SKM-1 (cell line): ENCODE results near the gene GRIN1.

ENCODE experiments used
- DNase-seq: peaks from one replicate; lab custom pipeline; 2025; ENCODE audit not compliant: unreplicated experiment; lab: John Stamatoyannopoulos, UW

Gene GRIN1

GRCh38 chr9:137191691-137192447, 52.9 kb downstream of the GRIN1 start:
- no peak for DNase-seq

DNA sequence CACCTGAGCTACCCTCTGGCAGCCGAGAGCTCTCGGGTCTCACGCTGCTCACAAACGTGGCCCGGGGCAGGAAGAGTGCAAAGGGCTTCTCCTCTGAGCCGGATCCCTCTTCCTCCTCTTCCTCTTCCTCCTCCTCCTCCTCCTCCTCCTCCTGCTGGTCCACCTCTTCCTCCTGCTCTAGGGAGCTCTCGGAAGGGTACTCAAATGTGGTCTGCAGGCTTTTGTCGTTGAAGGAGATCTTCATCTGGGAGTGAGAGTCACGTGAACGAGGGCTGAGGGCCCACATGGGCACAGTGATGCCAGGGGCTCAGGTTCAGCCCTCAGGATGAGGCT, 53.5 kb downstream of the GRIN1 start:
- no peak for DNase-seq

DNA sequence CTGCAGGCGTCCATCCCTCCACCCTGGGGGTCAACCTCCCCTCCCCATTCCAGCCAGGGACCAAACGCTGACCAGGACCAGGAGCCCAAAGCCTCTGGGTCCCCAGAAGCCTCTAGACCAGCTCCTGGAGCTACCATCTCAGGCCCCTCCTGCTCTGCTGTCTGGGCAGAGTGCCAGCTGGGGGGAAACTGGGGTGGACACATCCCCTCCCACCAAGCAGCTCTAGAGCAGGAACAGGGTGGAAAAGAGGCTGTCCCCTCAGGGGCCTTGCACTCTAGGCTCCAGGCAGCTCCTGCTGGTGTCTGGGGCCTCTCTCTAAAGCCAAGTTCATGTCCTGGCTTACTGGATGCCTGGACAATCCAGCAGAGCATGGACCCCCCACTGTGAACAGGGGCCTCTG, 53.9 kb downstream of the GRIN1 start:
- DNase-seq, result no peak

- no peak for DNase-seq
These were observed 54.8 kb downstream of the GRIN1 start for GRCh38 chr9:137193771-137194170.

GRCh38 chr9:137194388-137194787, 55.4 kb downstream of the GRIN1 start:
- no peak for DNase-seq

DNA sequence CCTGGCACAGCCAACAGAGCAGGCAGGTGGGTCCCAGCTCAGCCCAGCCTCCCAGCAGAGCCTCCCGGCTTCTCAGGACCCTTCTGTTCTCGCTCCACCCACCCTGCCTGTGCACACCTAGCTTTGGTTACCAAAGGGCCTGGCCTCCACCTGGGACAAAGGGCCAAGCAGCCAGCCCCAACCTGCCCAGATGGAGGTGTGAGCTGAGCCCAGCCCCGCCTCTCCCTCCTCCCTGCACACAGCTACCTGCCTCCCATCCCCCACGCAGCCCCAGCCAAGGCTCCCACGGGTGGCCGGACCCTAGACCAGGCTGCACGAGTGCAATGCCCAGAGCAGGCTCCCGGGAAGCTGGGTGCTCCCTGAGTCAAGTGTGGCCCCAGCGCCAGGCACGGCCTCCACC, 56.0 kb downstream of the GRIN1 start:
- no peak for DNase-seq

DNA sequence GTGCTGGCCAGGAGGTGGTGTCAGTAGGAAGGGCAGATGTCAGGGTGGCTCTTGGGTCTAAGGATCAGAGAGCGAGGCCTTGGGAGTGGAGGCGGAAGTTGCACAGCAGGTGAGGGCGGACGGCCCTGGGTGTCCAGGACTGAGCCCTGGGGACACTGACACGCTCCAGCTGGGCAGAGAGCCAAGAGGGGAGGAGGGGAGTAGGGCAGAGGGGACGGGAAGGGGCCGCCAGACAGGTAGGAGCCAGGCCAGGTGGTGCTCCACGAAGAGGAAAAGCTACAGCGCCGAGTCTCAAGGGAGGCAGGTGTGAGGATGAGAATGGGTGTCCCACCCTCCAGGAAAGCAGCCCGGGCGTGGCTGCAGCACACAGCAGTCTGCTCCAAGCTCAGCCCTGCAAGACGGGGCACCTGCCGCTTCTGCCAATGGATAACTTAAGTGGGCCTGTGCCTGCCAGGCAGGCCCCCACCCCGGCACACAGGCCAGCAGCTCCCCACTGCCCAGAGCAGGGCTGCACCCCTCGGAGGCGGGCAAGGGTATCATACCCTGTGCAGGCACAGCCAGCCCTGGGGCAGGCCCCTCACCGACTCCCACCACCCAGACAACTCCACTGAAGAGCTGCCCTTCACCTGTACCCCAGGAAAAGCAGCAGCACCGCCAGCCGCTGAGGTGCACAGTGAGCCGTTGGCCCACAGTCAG, 56.7 kb downstream of the GRIN1 start:
- DNase-seq, result no peak

DNA sequence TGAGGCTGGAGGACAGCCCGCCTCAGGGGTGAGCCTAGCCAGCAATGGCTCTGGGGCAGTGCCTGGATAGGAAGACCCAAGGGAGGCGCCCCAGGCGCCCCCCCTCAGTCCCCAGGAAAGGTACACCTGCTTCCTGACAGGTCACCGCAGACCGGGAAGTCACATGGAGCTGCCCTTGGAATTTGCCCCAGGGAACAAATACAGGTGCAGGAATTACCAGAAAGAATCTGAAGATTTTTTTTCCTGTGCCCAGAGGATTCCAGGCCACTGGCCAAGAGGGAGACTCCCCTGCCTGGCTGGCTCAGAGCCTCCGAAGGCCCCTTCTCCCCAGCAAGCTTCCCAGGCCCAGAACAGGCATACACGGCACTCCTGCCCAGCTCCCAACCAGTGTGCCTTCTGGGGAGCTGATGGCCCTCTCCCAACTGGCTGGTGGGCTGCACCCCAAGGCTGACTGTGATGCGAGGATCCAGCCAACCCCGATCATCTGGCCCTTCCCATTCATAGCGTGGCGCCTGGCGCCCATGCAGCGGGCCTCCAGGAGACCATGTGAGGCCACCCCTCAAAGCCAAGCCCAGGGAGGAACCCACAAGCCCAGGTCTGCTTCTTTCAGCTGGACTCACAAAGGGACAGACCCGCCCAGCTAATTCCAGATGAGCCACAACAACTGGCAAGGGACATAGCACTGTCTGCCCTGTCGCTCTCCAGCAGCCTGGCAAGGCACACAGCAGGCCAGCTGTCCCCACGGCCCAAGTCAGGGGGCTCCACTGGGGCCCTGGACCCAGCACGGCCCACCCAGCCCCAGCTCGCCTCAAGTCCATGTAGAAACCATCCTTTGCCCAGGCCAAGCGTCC, 59.3 kb downstream of the GRIN1 start:
- DNase-seq, result no peak

- no peak for DNase-seq
These were observed 59.9 kb downstream of the GRIN1 start for GRCh38 chr9:137198902-137199283.

DNA sequence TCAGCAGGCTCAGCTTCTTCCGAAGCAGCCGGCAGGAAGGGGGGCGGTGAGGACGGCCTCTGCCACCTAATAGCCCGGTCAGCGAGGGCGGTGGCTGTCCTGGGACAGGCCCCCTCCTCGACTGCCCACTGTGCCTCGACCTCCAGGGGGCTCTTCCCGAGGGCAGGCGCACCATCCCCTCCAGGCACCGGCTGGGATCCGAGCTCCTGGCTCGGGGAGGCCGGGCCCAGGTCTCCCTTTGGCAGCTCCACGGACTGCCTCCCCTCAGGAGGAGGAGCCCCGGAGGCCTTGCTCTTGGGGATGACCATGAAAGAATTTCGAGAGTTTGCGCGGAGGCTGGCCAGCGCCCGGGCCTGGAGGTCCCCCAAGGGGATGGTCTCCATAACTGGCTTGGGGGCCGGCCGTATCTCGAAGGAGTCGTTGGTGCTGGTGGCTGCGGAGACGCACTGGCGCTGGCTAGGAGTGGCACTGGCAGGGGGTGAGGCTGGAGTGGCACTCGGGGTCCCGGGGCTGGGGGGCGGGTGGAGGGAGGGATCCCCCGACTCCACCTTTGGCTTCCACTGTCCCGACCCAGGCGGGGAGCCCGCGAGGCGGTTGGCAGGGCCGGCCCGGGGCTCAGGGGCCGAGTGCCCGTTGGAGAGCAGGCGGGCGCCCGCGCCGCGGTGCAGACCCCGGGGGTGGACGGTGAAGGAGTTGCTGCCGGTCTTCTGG, 60.6 kb downstream of the GRIN1 start:
- no peak for DNase-seq

- peak; percentile 99 for DNase-seq
These were observed 61.6 kb downstream of the GRIN1 start, which contains the start of gene TPRN for GRCh38 chr9:137200311-137201204. Gene TPRN (minus strand): TSS chr9:137200741. CDS start chr9:137200711, 30 bp downstream.

GRCh38 chr9:137201205-137201868, 62.4 kb downstream of the GRIN1 start:
- no peak for DNase-seq

- no peak for DNase-seq
These were observed 64.0 kb downstream of the GRIN1 start for GRCh38 chr9:137202966-137203365.

- DNase-seq, result no peak
These were observed 65.8 kb downstream of the GRIN1 start for GRCh38 chr9:137204731-137205125.

DNA sequence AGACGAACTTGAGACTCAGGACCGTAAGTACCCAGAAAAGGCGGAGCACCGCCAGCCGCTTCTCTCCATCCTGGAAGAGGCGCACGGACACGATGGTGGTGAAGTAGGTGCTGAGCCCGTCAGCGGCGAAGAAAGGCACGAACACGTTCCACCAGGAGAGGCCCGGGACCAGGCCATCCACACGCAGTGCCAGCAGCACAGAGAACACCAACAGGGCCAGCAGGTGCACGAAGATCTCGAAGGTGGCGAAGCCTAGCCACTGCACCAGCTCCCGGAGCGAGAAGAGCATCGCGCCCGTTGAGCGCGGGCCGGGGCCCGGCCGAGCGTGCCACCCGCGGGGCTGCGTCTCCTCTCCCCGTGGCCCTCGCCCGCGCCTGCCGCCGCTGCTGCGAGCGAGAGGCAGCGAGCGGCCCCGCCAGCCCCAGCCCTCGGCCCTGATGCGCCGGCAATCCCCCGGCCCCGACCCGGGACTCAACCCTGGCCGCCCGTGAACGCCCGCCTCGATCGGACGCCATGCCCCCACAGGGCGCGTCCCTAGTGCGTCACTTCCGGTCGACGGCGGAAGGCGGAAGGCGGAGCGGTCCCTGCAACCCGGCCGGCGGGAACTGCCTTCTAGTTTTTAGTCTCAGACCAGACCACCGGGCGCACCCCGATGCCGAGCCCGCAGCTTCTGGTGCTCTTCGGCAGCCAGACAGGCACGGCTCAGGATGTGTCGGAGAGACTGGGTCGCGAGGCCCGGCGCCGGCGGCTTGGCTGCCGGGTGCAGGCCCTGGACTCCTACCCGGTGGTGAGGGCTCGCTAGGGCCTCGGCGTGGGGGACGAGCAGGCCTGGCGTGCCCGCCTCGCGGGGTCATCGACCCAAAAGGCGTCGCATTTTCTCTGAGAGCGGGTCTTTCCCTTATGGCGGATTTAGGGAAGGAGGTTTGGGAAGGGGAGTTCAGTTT, 66.4 kb downstream of the GRIN1 start, which contains the start of the genes NDOR1 and TMEM203:
Gene NDOR1 (plus strand): TSS at position 575 of the 944 bp plus-strand sequence. CDS start 78 bp downstream, at position 653.
Gene TMEM203 (minus strand): TSS at position 523 of the 944 bp plus-strand sequence. CDS start 234 bp downstream, at position 289.
- peak; percentile 42 for DNase-seq

DNA sequence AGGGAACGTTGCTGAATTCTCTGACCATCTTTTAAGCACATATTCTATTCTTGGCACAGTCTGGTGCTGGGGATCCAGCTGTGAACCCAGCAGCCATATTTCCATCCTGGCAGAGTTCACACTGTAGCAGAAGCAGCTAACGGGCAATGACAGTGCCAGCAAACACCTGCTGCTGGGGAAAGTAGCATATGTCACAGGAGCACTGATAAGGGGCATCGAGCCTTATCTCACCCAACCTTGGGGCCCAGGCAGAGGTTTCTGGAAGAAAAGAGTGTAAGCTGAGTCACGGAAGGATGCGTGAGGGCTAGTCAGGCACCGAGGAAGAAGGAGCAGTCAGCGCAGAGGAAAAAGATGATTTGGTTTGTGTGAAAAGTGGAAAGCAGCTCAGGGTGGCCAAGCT, 67.6 kb downstream of the GRIN1 start:
- no peak for DNase-seq

GRCh38 chr9:137211532-137211931, 72.6 kb downstream of the GRIN1 start:
- no peak for DNase-seq

DNA sequence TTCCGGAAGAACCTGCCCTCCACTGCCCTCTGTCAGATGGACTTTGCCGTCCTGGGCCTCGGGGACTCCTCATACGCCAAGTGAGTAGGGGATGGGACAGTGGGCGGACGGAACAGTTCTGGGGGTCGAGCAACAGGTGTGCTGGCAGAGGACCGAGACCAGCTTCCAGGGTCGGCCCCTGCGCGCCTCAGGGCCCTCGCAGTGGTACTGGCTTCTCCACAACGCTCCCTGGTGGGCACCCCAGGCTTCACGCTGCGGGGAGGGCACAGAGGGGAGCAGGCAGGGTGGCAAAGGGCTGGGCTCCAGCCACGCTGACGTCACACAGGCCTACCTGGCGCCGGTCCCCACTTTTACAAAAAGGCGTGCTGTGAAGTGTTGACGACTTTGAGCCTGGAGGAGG, 73.6 kb downstream of the GRIN1 start:
- DNase-seq, result no peak
